ENCODE measurements around the gene LANCL1. TPM values are rescaled to one million over a fixed set of nuclear protein-coding genes. Genes with fewer than 3 reads are reported as not detected.

Gene LANCL1
- total RNA-seq, 1 experiment from 2014 or later: 35.9 TPM

DNA sequence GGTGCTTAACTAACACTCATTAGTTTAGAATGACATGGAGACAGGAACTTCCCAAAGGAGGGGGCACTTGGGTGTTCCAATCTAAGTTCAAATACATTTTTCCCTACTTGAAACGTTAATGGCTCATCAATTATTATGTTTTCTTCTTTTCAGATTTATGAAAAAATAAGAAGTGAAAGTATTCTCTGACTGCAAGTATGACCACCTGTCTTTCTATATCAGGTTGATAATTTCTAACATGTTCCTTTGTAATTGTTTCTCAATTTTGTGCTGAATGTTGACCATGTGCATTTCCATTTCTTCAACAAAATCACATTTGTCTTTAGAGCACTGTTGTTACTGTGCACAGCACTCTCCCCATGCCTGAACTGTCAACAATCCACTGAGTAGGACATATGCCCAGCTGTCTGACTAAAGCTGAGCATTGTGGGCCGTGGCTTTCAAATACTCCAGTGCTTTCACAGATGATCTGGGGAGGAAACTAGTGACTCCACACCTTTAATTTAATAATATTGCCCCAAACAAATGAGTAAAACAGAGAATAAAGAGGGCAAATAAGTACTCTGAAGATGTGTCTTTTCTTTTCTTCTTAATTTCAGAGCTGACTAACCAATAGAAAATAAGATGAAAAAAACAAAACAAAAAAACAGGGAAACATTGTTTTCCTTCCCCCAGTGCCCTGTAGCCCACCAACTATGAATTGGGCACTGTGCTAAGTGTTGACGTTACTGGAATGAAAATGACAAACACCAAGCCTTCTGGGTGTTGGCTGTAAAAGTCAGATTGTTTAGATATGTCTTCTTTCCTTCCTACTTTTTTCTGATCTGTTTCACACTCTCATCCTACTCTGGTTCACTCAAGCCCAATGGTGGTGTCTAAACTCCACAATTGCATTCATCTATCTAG is 16.0 kb downstream of the LANCL1 start:
- CTCF ChIA-PET: no interaction called here
- H3K4me3 Mint-ChIP-seq: no peak overlapping the region
- ATAC-seq (no peak), DNase-seq (ENCODE audit: low spot score) (no peak)
- peak overlapping the region; percentile 46; the same call in 1 of the 2 replicates for H3K27ac Mint-ChIP-seq
- POLR2A ChIA-PET: no interaction called here
- no peak for TF ChIP-seq CDX4 (CRISPR knock-in tag; IDR thresholded peaks at IDR 0.05; ENCODE audit: borderline replicate concordance)
- TF ChIP-seq ESRRA (CRISPR knock-in tag; IDR thresholded peaks at IDR 0.05; ENCODE audit: borderline replicate concordance): no peak
- no peak for TF ChIP-seq AFF4 (CRISPR knock-in tag; IDR thresholded peaks at IDR 0.05; ENCODE audit: borderline replicate concordance)
- no peak for TF ChIP-seq NR3C1 (CRISPR knock-in tag; conservative IDR thresholded peaks at IDR 0.05; ENCODE audit: low read depth)
- no peak for TF ChIP-seq ZBTB21 (CRISPR knock-in tag; IDR thresholded peaks at IDR 0.05; ENCODE audit: borderline replicate concordance)
- TF ChIP-seq, protein P1, sequence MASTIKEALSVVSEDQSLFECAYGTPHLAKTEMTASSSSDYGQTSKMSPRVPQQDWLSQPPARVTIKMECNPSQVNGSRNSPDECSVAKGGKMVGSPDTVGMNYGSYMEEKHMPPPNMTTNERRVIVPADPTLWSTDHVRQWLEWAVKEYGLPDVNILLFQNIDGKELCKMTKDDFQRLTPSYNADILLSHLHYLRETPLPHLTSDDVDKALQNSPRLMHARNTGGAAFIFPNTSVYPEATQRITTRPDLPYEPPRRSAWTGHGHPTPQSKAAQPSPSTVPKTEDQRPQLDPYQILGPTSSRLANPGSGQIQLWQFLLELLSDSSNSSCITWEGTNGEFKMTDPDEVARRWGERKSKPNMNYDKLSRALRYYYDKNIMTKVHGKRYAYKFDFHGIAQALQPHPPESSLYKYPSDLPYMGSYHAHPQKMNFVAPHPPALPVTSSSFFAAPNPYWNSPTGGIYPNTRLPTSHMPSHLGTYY (CRISPR knock-in tag; IDR thresholded peaks at IDR 0.05): no peak
- H3K36me3 Mint-ChIP-seq: peaks cover 14% of the 10 kb centered on the region
- no peaks in the 10 kb centered on the region for H3K27me3 Mint-ChIP-seq (ENCODE audit: low read depth)
- H3K9me3 Mint-ChIP-seq: no peaks in the 10 kb centered on the region
- peaks cover 25% of the 10 kb centered on the region for H3K4me1 Mint-ChIP-seq

DNA sequence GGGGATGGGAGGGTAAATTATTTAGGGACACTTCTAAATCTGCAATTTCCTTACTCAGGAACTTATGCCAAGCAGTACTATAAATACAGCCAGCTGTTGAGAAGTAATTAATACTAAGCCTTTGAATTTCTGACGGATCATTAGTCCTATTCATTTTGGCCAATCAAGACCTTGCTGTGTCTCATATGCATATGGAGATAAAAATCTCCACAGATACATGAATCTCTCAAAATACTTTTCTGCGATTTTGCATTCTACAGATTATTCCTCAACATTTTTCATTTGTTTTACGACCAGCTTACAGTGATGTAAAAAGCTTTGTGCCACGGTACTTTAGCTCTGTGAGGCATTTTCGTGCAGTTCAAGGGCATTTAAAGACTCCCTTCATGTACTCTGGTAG is 16.7 kb downstream of the LANCL1 start:
- Mint-ChIP-seq H3K27me3 (ENCODE audit: low read depth) (no peaks in the 10 kb centered on the region), H3K27ac (no peak overlapping the region), H3K9me3 (no peaks in the 10 kb centered on the region), H3K36me3 (peaks cover 7% of the 10 kb centered on the region), H3K4me3 (no peak overlapping the region), H3K4me1 (peaks cover 25% of the 10 kb centered on the region)
- CTCF ChIA-PET: no interaction called here
- ATAC-seq (no peak), DNase-seq (ENCODE audit: low spot score) (no peak)
- POLR2A ChIA-PET: no interaction called here
- TF ChIP-seq, protein P2, sequence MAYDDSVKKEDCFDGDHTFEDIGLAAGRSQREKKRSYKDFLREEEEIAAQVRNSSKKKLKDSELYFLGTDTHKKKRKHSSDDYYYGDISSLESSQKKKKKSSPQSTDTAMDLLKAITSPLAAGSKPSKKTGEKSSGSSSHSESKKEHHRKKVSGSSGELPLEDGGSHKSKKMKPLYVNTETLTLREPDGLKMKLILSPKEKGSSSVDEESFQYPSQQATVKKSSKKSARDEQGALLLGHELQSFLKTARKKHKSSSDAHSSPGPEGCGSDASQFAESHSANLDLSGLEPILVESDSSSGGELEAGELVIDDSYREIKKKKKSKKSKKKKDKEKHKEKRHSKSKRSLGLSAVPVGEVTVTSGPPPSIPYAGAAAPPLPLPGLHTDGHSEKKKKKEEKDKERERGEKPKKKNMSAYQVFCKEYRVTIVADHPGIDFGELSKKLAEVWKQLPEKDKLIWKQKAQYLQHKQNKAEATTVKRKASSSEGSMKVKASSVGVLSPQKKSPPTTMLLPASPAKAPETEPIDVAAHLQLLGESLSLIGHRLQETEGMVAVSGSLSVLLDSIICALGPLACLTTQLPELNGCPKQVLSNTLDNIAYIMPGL (CRISPR knock-in tag; IDR thresholded peaks at IDR 0.05): no peak
- TF ChIP-seq AFF4 (CRISPR knock-in tag; IDR thresholded peaks at IDR 0.05; ENCODE audit: borderline replicate concordance): no peak
- no peak for TF ChIP-seq GRHL2 (CRISPR knock-in tag; IDR thresholded peaks at IDR 0.05; ENCODE audit: insufficient replicate concordance, severe bottlenecking)
- TF ChIP-seq, protein P3, sequence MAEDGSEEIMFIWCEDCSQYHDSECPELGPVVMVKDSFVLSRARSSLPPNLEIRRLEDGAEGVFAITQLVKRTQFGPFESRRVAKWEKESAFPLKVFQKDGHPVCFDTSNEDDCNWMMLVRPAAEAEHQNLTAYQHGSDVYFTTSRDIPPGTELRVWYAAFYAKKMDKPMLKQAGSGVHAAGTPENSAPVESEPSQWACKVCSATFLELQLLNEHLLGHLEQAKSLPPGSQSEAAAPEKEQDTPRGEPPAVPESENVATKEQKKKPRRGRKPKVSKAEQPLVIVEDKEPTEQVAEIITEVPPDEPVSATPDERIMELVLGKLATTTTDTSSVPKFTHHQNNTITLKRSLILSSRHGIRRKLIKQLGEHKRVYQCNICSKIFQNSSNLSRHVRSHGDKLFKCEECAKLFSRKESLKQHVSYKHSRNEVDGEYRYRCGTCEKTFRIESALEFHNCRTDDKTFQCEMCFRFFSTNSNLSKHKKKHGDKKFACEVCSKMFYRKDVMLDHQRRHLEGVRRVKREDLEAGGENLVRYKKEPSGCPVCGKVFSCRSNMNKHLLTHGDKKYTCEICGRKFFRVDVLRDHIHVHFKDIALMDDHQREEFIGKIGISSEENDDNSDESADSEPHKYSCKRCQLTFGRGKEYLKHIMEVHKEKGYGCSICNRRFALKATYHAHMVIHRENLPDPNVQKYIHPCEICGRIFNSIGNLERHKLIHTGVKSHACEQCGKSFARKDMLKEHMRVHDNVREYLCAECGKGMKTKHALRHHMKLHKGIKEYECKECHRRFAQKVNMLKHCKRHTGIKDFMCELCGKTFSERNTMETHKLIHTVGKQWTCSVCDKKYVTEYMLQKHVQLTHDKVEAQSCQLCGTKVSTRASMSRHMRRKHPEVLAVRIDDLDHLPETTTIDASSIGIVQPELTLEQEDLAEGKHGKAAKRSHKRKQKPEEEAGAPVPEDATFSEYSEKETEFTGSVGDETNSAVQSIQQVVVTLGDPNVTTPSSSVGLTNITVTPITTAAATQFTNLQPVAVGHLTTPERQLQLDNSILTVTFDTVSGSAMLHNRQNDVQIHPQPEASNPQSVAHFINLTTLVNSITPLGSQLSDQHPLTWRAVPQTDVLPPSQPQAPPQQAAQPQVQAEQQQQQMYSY (CRISPR knock-in tag; IDR thresholded peaks at IDR 0.05): no peak
- no peak for TF ChIP-seq ZNF121 (CRISPR knock-in tag; IDR thresholded peaks at IDR 0.05)
- no peak for TF ChIP-seq ZSCAN18 (CRISPR knock-in tag; IDR thresholded peaks at IDR 0.05)
- no peak for TF ChIP-seq FOXP1 (CRISPR knock-in tag; IDR thresholded peaks at IDR 0.05; ENCODE audit: borderline replicate concordance)
- TF ChIP-seq OVOL2 (CRISPR knock-in tag; IDR thresholded peaks at IDR 0.05; ENCODE audit: borderline replicate concordance): no peak
- TF ChIP-seq FOXK1 (CRISPR knock-in tag; IDR thresholded peaks at IDR 0.05): no peak
